IMR-90 (cell line): ENCODE data around the gene ACOXL. TPM values are rescaled to one million over a fixed set of nuclear protein-coding genes. Genes with fewer than 3 reads are reported as not detected.

ENCODE experiments used
- ATAC-seq: fragments of 200-7000 bp; cut with Tn5 transposase; 2 replicates; pipeline ENCODE4 v1.9.1; 2020; ENCODE audit warnings: low read depth, mild to moderate bottlenecking, moderate library complexity
- BruUV-seq: library from RNA; stranded (reverse); fragments of 400-500 nt; replicated peaks from 2 replicates; lab custom pipeline; 2021; lab: Mats Ljungman, UMichigan
- CTCF ChIA-PET: fragments of 300-600 bp; formaldehyde crosslinking; extraction: SDS; loops from one replicate; lab custom pipeline; 2021; ENCODE audit warnings: antibody characterized with exemption; lab: Yijun Ruan, JAX
- POLR2A ChIA-PET: fragments of 300-600 bp; sonication (Branson Sonifier 250); formaldehyde crosslinking; loops from one replicate; lab custom pipeline; 2022; ENCODE audit warnings: antibody characterized with exemption; ENCODE audit not compliant: unreplicated experiment; lab: Charles Lee
- DNase-seq: peaks from one replicate; pipeline ENCODE4 v3.0.0; 2013
- H2AFZ ChIP-seq: replicated peaks from 2 replicates; pipeline ENCODE3; 2013; ENCODE audit warnings: low read length, mild to moderate bottlenecking; ENCODE audit not compliant: poor library complexity
- H2AK5ac ChIP-seq: 2 replicates; pipeline ENCODE4 v1.6.1; 2013; ENCODE audit warnings: low read depth, low read length, inconsistent platforms
- H2AK9ac ChIP-seq: replicated peaks from 2 replicates; pipeline ENCODE3; 2013; ENCODE audit warnings: mild to moderate bottlenecking, low read depth, low read length, moderate library complexity; ENCODE audit not compliant: poor library complexity
- H2BK120ac ChIP-seq: 2 replicates; pipeline ENCODE4 v1.6.1; 2013; ENCODE audit warnings: low read depth, low read length, inconsistent platforms
- H2BK15ac ChIP-seq: 3 replicates; pipeline ENCODE4 v1.6.1; 2013; ENCODE audit warnings: low read depth, low read length, inconsistent platforms
- H2BK20ac ChIP-seq: 2 replicates; pipeline ENCODE4 v1.6.1; 2013; ENCODE audit warnings: low read depth, mild to moderate bottlenecking, inconsistent platforms, low read length, moderate library complexity
- H2BK5ac ChIP-seq: 2 replicates; pipeline ENCODE4 v1.6.1; 2013; ENCODE audit warnings: mild to moderate bottlenecking, low read depth, low read length, inconsistent platforms; ENCODE audit not compliant: poor library complexity, severe bottlenecking
- H3K14ac ChIP-seq: replicated peaks from 2 replicates; pipeline ENCODE4 v1.6.1; 2013; ENCODE audit warnings: low read depth, low read length, inconsistent platforms
- H3K18ac ChIP-seq: 2 replicates; pipeline ENCODE4 v1.6.1; 2013; ENCODE audit warnings: low read depth, low read length, control low read depth
- H3K23ac ChIP-seq: 2 replicates; pipeline ENCODE4 v1.6.1; 2013; ENCODE audit warnings: low read depth, low read length, inconsistent platforms
- H3K27ac ChIP-seq: 2 replicates; pipeline ENCODE4 v1.5.1; 2013; ENCODE audit warnings: mild to moderate bottlenecking, control low read depth, low read length; ENCODE audit not compliant: insufficient read depth
- H3K27me3 ChIP-seq: 2 replicates; pipeline ENCODE4 v1.6.1; 2013; ENCODE audit warnings: low read length; ENCODE audit not compliant: control insufficient read depth, insufficient read depth
- H3K36me3 ChIP-seq: 2 replicates; pipeline ENCODE4 v1.6.1; 2013; ENCODE audit warnings: low read length, mixed read lengths; ENCODE audit not compliant: control insufficient read depth, insufficient read depth
- H3K4ac ChIP-seq: 2 replicates; pipeline ENCODE4 v1.6.1; 2013; ENCODE audit warnings: low read depth, low read length, inconsistent platforms
- H3K4me1 ChIP-seq: 2 replicates; pipeline ENCODE4 v1.6.1; 2013; ENCODE audit warnings: low read length, mixed read lengths; ENCODE audit not compliant: control insufficient read depth, insufficient read depth
- H3K4me2 ChIP-seq: 2 replicates; pipeline ENCODE4 v1.6.1; 2013; ENCODE audit warnings: low read depth, mild to moderate bottlenecking, control low read depth, low read length, moderate library complexity
- H3K4me3 ChIP-seq: 2 replicates; pipeline ENCODE4 v1.5.1; 2013; ENCODE audit warnings: low read depth, mild to moderate bottlenecking, control low read depth, low read length, moderate library complexity; ENCODE audit not compliant: insufficient read depth
- H3K56ac ChIP-seq: 2 replicates; pipeline ENCODE4 v1.6.1; 2013; ENCODE audit warnings: low read length, inconsistent platforms; ENCODE audit not compliant: insufficient read depth; ENCODE audit errors: extremely low read depth
- H3K79me1 ChIP-seq, 2 experiments: 2 replicates each; pipeline ENCODE4 v1.6.1; 2013; ENCODE audit warnings: low read length in 2 of 2, inconsistent platforms in 1 of 2, low read depth in 1 of 2
- H3K9ac ChIP-seq: 2 replicates; pipeline ENCODE4 v1.6.1; 2013; ENCODE audit warnings: low read depth, low read length, control low read depth
- H3K9me1 ChIP-seq: 2 replicates; pipeline ENCODE4 v1.6.1; 2013; ENCODE audit warnings: low read length, inconsistent platforms; ENCODE audit not compliant: insufficient read depth
- H3K9me3 ChIP-seq: 2 replicates; pipeline ENCODE4 v1.6.1; 2013; ENCODE audit warnings: low read length; ENCODE audit not compliant: control insufficient read depth, insufficient read depth
- H4K20me1 ChIP-seq: 2 replicates; pipeline ENCODE4 v1.6.1; 2013; ENCODE audit warnings: low read length, inconsistent platforms; ENCODE audit not compliant: insufficient read depth
- H4K5ac ChIP-seq: 2 replicates; pipeline ENCODE4 v1.6.1; 2013; ENCODE audit warnings: mild to moderate bottlenecking, low read depth, low read length, control low read depth
- H4K8ac ChIP-seq, 2 experiments: 2 replicates each; pipeline ENCODE4 v1.6.1; 2013; ENCODE audit warnings: low read depth in 2 of 2, low read length in 2 of 2, control low read depth in 1 of 2, inconsistent platforms in 1 of 2
- H4K91ac ChIP-seq: 2 replicates; pipeline ENCODE4 v1.6.1; 2013; ENCODE audit warnings: low read depth, low read length, inconsistent platforms; ENCODE audit not compliant: insufficient read depth
- MAZ ChIP-seq: IDR thresholded peaks from 2 replicates; pipeline ENCODE4 v1.6.1; 2012; ENCODE audit warnings: low read depth, mild to moderate bottlenecking, low read length, improper control_type of control experiment, moderate library complexity, borderline replicate concordance
- POLR2A ChIP-seq: IDR thresholded peaks from 2 replicates; pipeline ENCODE4 v1.6.1; 2012; ENCODE audit warnings: mild to moderate bottlenecking, low read depth, low read length
- SMC3 ChIP-seq: fragments of 150-350 bp; IDR thresholded peaks from 2 replicates; pipeline ENCODE4 v1.6.1; 2016; ENCODE audit warnings: low read depth, mild to moderate bottlenecking, antibody characterized with exemption, low read length, moderate library complexity
- WGBS, 2 experiments: methylation state at CpG; one replicate each; pipeline versions ENCODE4 v1.1.5 to v1.1.7; 2013; ENCODE audit warnings: missing lambda C conversion rate in 2 of 2; ENCODE audit not compliant: insufficient read length in 1 of 2; ENCODE audit errors: extremely low coverage in 2 of 2; 5-methylcytosine and 5-hydroxymethylcytosine counted together
- dilution Hi-C: fragments of 300-500 bp; cut with HindIII; formaldehyde crosslinking; loops from one replicate; pipeline ENCODE4 v1.14.3; 2018; ENCODE audit warnings: low sequenced_read_pairs; ENCODE audit not compliant: unreplicated experiment
- in situ Hi-C: fragments of 300-500 bp; cut with MboI; formaldehyde crosslinking; loops from 3 replicates; pipeline ENCODE4 v1.14.3; 2019; ENCODE audit warnings: low sequenced_read_pairs, inconsistent platforms, mixed read lengths
- intact Hi-C: fragments of 100-400 bp; cut with micrococcal nuclease; formaldehyde crosslinking; loops from 2 replicates; pipeline ENCODE4 v1.10.0; 2022
- polyA plus RNA-seq, 3 experiments: library from polyadenylated mRNA; depleted of rRNA; stranded (reverse); fragments of >200 nt; gene quantifications; 2 replicates each; pipeline ENCODE4 v1.2.3, GENCODE V29; 2012; ENCODE audit warnings: low replicate concordance in 1 of 3
- total RNA-seq: library from RNA; depleted of rRNA; stranded (reverse); fragments of >200 nt; gene quantifications from 2 replicates; pipeline ENCODE4 v1.2.3, GENCODE V29; 2012

ACOXL gene
- total and polyA plus RNA-seq, 2 of the 4 experiments (the other 2 are of a cell fraction), result not detected

DNA sequence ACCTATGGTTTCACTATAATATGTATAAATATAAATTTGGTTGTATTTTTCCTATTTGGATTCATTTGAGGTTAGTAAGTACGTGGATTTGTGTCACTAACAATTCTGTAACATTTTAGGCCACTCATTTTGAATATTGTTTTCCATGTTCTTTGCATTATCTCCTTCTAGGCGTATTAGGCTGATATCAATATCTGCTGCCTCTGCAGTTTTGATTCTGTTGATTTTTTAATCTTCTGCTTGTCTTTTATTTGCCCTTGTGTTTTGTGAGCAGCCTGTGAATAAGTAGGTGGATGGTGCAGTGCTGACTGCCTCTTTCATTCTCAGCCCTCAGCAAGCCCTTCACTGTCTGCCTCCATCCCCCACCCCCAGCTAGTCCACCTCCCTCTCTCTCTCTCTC lies 222.7 kb downstream of the ACOXL start:
- WGBS, 2 experiments, result no CpG with 5 or more reads among the region's 2 CpGs

More for the DNA sequence above, 222.7 kb downstream of the ACOXL start:
- intact Hi-C loops, result no loop called here
- Histone ChIP-seq H2BK5ac (no peak overlapping the region), H4K91ac (no peak overlapping the region), H3K9ac (no peak overlapping the region), H3K9me3 (no peaks in the 10 kb centered on the region), H2AK5ac (no peak overlapping the region), H4K20me1 (no peaks in the 10 kb centered on the region), H3K79me1 (no peaks in the 10 kb centered on the region), H2BK120ac (no peak overlapping the region), H2AK9ac (no peak overlapping the region), H3K56ac (no peak overlapping the region), H4K8ac (no peak overlapping the region), H3K36me3 (no peaks in the 10 kb centered on the region), H2BK15ac (no peak overlapping the region), H3K4me3 (no peak overlapping the region), H3K27me3 (peaks cover 20% of the 10 kb centered on the region), H3K18ac (no peak overlapping the region), H3K4ac (no peak overlapping the region), H3K9me1 (no peaks in the 10 kb centered on the region), H4K5ac (no peak overlapping the region), H3K23ac (no peak overlapping the region), H3K27ac (no peak overlapping the region), H3K4me2 (no peak overlapping the region), H2AFZ (no peak overlapping the region), H2BK20ac (no peak overlapping the region), H3K14ac (no peak overlapping the region), H3K4me1 (no peaks in the 10 kb centered on the region)
- in situ Hi-C loops, result no loop called here
- ATAC-seq (no peak), DNase-seq (no peak)
- ChIA-PET POLR2A (no interaction called here), CTCF (no interaction called here)
- BruUV-seq, result no TSS peak
- dilution Hi-C loops, result no loop called here
- TF ChIP-seq POLR2A, result no peak
- TF ChIP-seq SMC3, result no peak
- no peak for TF ChIP-seq MAZ
